ENCODE measurements around the gene LRMDA.
A peak's percentile ranks its signal among the peaks of the same experiment; 100 is the strongest.

The LRMDA gene

DNA sequence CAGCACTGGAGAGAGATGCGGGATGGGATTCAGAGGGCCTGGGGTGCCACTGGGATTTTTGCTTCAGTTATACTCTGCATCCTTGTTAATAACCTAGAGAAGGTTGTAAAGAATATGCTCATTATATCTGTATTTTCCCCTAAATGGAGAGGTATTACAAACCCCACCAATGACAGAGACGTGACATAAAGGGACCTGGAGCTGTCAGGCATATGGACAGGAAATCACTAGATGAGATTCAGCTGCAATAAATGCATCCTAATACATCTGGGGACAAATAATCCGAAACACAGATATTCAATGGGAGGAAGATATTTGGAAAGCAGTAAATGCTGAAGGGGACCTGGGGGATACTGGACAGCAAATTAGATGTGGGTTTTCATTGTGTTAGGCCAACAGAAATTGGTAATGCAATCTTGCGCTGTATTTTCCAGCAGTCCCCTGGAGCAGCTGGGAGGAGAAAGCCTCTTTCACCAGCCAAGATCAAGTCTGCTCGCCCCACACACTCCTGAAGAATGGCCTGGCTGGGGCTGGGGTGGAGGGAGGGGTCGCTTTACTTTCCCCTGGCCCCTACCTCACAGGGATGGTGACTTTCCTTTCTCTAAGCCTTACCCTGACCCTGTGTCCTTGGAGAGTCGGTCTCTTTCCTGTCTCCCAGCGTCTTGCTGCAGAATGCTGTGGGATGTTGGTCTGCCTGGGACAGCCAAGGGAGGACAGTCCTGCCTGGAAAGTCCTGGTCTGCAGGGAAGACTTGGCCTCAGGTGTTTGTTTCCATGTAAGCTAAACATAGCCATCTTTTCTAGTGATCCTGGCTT lies 653.8 kb downstream of the LRMDA start:
- no peak for DNase-seq (ENCODE audit: extremely low spot score)
- TF ChIP-seq, protein P1, sequence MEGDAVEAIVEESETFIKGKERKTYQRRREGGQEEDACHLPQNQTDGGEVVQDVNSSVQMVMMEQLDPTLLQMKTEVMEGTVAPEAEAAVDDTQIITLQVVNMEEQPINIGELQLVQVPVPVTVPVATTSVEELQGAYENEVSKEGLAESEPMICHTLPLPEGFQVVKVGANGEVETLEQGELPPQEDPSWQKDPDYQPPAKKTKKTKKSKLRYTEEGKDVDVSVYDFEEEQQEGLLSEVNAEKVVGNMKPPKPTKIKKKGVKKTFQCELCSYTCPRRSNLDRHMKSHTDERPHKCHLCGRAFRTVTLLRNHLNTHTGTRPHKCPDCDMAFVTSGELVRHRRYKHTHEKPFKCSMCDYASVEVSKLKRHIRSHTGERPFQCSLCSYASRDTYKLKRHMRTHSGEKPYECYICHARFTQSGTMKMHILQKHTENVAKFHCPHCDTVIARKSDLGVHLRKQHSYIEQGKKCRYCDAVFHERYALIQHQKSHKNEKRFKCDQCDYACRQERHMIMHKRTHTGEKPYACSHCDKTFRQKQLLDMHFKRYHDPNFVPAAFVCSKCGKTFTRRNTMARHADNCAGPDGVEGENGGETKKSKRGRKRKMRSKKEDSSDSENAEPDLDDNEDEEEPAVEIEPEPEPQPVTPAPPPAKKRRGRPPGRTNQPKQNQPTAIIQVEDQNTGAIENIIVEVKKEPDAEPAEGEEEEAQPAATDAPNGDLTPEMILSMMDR (IDR thresholded peaks at IDR 0.05; ENCODE audit: control extremely low read depth, extremely low read depth, low read depth, missing control alignments): no peak
- CTCF ChIA-PET: no interaction called here
- POLR2A ChIA-PET: no interaction called here

DNA sequence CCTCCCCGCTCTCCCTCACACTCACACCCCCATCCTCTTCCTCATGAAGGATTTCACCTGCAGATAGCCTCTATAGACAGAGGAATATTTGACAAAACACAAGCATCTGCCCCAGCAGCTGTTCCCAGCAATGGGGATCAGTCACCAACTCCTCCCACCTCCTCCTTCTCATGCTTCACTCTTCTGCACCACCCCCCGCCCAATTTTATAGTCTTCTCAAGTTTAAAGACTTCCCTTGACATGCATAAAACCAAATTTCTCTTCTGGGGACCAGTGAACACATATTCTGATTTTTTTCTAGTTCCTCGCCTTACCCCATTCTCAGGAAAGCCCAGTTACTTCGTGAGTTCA lies 654.4 kb downstream of the LRMDA start:
- DNase-seq (ENCODE audit: extremely low spot score): no peak
- ChIA-PET CTCF (no interaction called here), POLR2A (no interaction called here)
- TF ChIP-seq, protein P1 (IDR thresholded peaks at IDR 0.05; ENCODE audit: control extremely low read depth, extremely low read depth, low read depth, missing control alignments): no peak

DNA sequence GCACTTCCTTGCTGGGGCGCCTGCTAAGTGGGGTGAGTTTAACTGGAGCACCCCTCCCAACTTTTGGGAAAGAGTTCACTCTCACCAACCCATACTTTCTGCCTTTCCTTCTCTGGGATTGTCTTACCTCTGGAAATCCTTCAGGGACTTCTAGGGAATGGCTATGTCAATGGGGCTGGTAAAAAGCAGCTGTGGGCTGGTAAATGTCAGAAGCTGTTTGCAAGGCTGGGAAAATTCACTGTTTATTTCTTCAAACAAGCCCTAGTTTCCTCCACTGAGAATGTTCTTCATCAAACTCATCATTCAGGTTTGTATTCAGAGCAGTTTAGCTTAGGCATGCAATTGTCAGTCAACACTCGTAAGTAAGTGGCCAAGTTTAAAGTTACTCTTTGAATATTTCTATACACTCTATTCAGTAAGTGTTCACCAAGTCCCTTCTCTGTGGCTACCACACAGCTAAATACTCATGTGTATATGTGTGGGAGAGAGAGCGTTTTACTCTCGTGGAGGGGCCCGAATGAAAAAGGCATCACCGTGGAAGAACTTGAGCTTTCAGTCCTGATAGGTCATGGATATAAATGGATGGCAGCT lies 654.8 kb downstream of the LRMDA start:
- DNase-seq (ENCODE audit: extremely low spot score): no peak
- POLR2A ChIA-PET: no interaction called here
- CTCF ChIA-PET: no interaction called here
- TF ChIP-seq, protein P1 (IDR thresholded peaks at IDR 0.05; ENCODE audit: control extremely low read depth, extremely low read depth, low read depth, missing control alignments): no peak

DNA sequence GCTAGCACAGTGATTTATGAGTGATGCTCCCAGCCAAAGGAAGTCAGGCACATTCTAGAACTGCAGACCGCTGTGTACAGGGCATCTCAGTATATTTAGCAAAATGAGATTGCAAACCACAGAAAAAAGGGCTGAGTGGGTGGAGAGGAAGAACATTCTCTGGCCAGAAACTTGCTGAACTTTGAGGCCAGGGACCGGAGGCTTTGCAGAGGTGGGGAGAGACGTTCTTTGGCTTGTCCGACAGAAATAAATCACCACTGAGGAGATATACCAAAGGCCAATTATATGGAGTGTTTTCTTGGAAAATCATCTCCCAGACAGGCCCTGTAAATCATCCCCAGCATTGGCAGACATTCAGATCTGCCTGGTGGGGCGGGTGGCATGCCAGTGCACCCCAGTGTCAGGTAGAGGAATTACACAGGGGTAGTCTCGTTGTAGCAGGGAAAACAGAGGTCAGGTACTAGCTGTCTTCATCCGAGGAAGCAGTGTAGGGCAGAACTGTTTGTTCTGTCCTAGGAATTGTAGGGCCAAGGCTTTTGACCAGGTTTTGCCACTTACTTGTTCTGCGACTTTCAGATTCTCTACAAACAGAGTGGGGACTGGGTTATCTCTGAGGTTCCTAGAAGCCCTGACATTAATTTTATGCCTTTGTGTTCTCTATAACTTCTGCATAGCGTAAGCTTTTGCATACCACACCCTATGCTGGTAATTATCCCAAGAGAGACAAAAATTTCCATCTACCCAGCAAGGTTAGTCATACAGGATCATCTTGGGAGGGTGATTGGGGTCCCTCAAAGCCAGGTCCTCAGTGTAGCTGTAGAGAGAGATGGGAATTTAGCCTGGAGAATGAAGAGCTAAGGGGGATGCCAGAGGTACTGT lies 655.6 kb downstream of the LRMDA start:
- peak; percentile 28 for DNase-seq (ENCODE audit: extremely low spot score)
- ChIA-PET CTCF (no interaction called here), POLR2A (no interaction called here)
- TF ChIP-seq, protein P1 (IDR thresholded peaks at IDR 0.05; ENCODE audit: control extremely low read depth, extremely low read depth, low read depth, missing control alignments): no peak

DNA sequence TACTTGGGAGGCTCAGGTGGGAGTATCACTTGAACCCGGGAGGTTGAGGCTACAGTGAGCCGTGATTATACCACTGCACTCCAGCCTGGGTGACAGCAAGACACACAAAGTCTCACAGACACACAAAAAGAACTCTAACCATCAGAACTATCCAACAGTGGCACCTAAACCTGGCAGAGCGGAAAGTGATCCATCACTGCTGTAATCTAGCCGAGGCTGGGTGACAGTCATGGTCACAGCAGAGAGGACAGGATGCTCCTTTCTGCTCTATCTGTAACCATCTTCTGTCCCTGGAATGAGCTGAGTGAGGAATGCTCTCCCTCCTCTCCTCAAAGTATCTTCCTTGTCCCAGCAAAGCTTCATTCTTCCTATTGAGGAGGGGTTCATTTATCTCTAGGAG lies 656.6 kb downstream of the LRMDA start:
- TF ChIP-seq, protein P1 (IDR thresholded peaks at IDR 0.05; ENCODE audit: control extremely low read depth, extremely low read depth, low read depth, missing control alignments): no peak
- no peak for DNase-seq (ENCODE audit: extremely low spot score)
- CTCF ChIA-PET: no interaction called here
- POLR2A ChIA-PET: no interaction called here

DNA sequence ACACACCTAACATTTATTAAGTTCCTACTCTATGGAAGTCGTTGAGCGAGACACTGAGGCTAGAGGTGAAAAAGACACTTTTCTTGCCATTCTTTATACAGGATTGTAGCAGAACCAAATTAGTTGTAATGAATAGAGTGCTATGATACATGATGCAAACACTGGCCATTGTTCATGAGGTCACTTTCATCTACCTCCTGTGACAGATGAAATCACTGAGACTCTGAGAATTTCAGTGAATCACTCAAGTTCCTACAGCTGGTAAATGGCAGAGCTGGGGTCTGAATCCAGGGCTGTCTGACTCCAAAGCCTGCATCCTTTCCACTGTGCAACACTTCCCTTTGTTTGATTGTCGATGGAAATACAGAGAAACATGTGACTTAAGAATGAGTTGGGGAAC lies 657.6 kb downstream of the LRMDA start:
- TF ChIP-seq, protein P1 (IDR thresholded peaks at IDR 0.05; ENCODE audit: control extremely low read depth, extremely low read depth, low read depth, missing control alignments): no peak
- no peak for DNase-seq (ENCODE audit: extremely low spot score)
- ChIA-PET POLR2A (no interaction called here), CTCF (no interaction called here)

Data from GM10248 (cell line).